PC-9 (cell line): ENCODE measurements around the gene HDDC3. TPM values are rescaled to one million over a fixed set of nuclear protein-coding genes. Genes with fewer than 3 reads are reported as not detected.
A peak's percentile ranks its signal among the peaks of the same experiment; 100 is the strongest.

Experiments used
- BruUV-seq: library from RNA; stranded (reverse); fragments of 400-500 nt; replicated peaks from 2 replicates; lab custom pipeline; 2021; lab: Mats Ljungman, UMichigan
- CTCF ChIA-PET: fragments of 300-600 bp; sonication (Branson Sonifier 250); formaldehyde crosslinking; loops from one replicate; lab custom pipeline; 2022; ENCODE audit warnings: antibody characterized with exemption; lab: Charles Lee
- POLR2A ChIA-PET: fragments of 300-600 bp; sonication (Branson Sonifier 250); formaldehyde crosslinking; loops from one replicate; lab custom pipeline; 2022; ENCODE audit warnings: antibody characterized with exemption; ENCODE audit not compliant: unreplicated experiment; lab: Charles Lee
- DNase-seq, 2 experiments: peaks; one replicate each; pipeline versions ENCODE4 v3.0.0 to v3.0.0-alpha.2; 2015 to 2022; ENCODE audit warnings: mixed read lengths in 1 of 2
- H2AFZ ChIP-seq: fragments of 200-600 bp; sonication (generic); 2 replicates; pipeline ENCODE4 v1.8.1; 2017; ENCODE audit warnings: antibody characterized with exemption
- H3F3A ChIP-seq: fragments of 200-600 bp; sonication (generic); 2 replicates; pipeline ENCODE4 v1.8.1; 2017; ENCODE audit warnings: antibody characterized with exemption, mild to moderate bottlenecking, low read depth; ENCODE audit not compliant: insufficient read depth
- H3K27ac ChIP-seq: fragments of 200-600 bp; sonication (generic); 2 replicates; pipeline ENCODE4 v1.6.1; 2016; ENCODE audit warnings: mixed run types
- H3K27me3 ChIP-seq: fragments of 200-600 bp; sonication (generic); 2 replicates; pipeline ENCODE4 v1.6.1; 2016; ENCODE audit warnings: low read depth, mixed run types; ENCODE audit not compliant: insufficient read depth
- H3K36me3 ChIP-seq: fragments of 200-600 bp; sonication (generic); 2 replicates; pipeline ENCODE4 v1.6.1; 2016; ENCODE audit warnings: low read depth, mixed run types
- H3K4me1 ChIP-seq: fragments of 200-600 bp; sonication (generic); replicated peaks from 2 replicates; pipeline ENCODE4 v1.6.1; 2016; ENCODE audit warnings: mixed run types; ENCODE audit not compliant: insufficient read depth
- H3K4me2 ChIP-seq: fragments of 200-600 bp; sonication (generic); 2 replicates; pipeline ENCODE4 v1.6.1; 2017; ENCODE audit warnings: mixed run types
- H3K4me3 ChIP-seq: fragments of 200-600 bp; sonication (generic); 2 replicates; pipeline ENCODE4 v1.6.1; 2016; ENCODE audit warnings: mixed run types
- H3K79me2 ChIP-seq: fragments of 200-600 bp; sonication (generic); 2 replicates; pipeline ENCODE4 v1.6.1; 2017; ENCODE audit warnings: low read depth, mixed run types
- H3K9me2 ChIP-seq: fragments of 200-600 bp; sonication (generic); 2 replicates; pipeline ENCODE4 v1.8.1; 2017; ENCODE audit warnings: mild to moderate bottlenecking; ENCODE audit not compliant: insufficient read depth
- H3K9me3 ChIP-seq: fragments of 200-600 bp; sonication (generic); 2 replicates; pipeline ENCODE4 v1.8.1; 2016; ENCODE audit warnings: low read depth; ENCODE audit not compliant: insufficient read depth
- H4K20me1 ChIP-seq: fragments of 200-600 bp; sonication (generic); 2 replicates; pipeline ENCODE4 v1.8.1; 2017; ENCODE audit not compliant: insufficient read depth
- EZH2 ChIP-seq: fragments of 200-600 bp; sonication (generic); IDR thresholded peaks from 2 replicates; pipeline ENCODE4 v1.8.0; 2017; ENCODE audit warnings: antibody characterized with exemption, low read depth
- intact Hi-C: fragments of 100-400 bp; cut with micrococcal nuclease; formaldehyde crosslinking; loops from one replicate; pipeline ENCODE4 v1.10.0; 2022; ENCODE audit not compliant: unreplicated experiment
- total RNA-seq: library from RNA; stranded (reverse); gene quantifications from 2 replicates; pipeline ENCODE4 v1.2.3, GENCODE V29; 2021
- TF ChIP-seq, protein P1 (sequence below): fragments of 200-600 bp; sonication (generic); conservative IDR thresholded peaks from 2 replicates; pipeline ENCODE4 v1.6.1; 2017; ENCODE audit warnings: mixed run types, antibody characterized with exemption, mild to moderate bottlenecking, moderate library complexity

Gene HDDC3
- total RNA-seq, 1 experiment from 2014 or later, result 18.1 TPM

DNA sequence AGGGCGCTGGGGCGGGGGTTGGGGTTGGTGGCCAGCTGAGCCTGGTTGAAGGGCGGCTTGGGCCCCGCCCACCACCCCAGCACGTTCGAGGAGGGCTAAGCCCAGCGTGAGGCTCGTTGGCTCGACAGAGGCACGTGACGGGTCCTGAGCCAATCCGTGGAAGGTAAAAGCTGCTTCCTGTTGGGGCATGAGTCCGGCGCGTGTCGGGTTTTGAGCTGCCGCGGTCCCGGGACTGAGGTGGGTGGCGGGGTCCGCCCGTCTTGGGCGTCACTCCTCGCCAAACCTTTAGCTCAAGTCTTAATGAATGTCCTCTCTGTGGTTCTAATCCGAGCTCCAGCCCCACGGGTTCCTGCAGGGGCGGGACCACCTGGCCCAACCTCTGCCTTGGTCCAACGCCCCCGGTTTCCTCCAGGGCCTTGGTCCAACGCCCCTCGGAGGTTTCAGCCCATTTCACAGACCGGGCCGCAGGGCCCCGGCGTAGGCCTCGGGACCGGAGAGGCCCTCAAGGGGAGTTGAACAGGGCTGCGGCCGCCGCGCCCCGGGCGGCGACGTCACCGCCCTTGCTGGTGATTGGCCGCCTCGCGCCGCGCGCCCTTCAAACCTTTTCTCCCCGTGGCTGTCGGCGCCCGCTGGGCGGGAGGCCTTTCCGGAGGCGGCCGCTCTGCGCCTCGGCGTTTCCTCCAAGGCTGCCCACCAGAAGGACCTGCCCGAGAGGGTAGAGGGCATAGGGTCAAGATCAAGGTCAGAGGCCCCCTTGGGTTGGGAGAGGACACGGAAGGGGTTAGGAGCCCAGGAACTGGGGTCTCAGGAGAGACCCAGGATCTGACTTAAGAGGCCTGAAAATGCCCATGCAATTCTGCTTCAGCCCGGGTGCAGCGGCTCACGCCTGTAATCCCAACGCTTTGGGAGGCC, 22.6 kb upstream of the HDDC3 start, which contains the start of gene RCCD1:
TSS of gene RCCD1 (plus strand) at position 173 of the 912 bp plus-strand sequence. CDS start 1,851 bp downstream, outside the sequence.
- intact Hi-C loops, result loop anchor here (5.0 kb wide), 2 partner anchors 77 to 317 kb away; no protein-coding TSS in a partner anchor
- TF ChIP-seq, protein P1, sequence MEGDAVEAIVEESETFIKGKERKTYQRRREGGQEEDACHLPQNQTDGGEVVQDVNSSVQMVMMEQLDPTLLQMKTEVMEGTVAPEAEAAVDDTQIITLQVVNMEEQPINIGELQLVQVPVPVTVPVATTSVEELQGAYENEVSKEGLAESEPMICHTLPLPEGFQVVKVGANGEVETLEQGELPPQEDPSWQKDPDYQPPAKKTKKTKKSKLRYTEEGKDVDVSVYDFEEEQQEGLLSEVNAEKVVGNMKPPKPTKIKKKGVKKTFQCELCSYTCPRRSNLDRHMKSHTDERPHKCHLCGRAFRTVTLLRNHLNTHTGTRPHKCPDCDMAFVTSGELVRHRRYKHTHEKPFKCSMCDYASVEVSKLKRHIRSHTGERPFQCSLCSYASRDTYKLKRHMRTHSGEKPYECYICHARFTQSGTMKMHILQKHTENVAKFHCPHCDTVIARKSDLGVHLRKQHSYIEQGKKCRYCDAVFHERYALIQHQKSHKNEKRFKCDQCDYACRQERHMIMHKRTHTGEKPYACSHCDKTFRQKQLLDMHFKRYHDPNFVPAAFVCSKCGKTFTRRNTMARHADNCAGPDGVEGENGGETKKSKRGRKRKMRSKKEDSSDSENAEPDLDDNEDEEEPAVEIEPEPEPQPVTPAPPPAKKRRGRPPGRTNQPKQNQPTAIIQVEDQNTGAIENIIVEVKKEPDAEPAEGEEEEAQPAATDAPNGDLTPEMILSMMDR, result no peak
- TF ChIP-seq EZH2, result no peak
- CTCF ChIA-PET, result interaction anchor here (0.7 kb wide), 1 partner anchor 78 kb away, joined by 4 read pairs; no protein-coding TSS in a partner anchor
- H3K27me3 ChIP-seq, result no peaks in the 10 kb centered on the region
- H3K36me3 ChIP-seq, result no peaks in the 10 kb centered on the region
- no peaks in the 10 kb centered on the region for H3K9me3 ChIP-seq
- H3K4me1 ChIP-seq, result peaks cover 10% of the 10 kb centered on the region
- H3K27ac ChIP-seq, result peak within 1 kb of the TSS; percentile 88
- TSS peak; percentile 58 for BruUV-seq
- H3K4me3 ChIP-seq, result peak within 1 kb of the TSS; percentile 98
- peak within 1 kb of the TSS; percentile 100 for H2AFZ ChIP-seq
- no peaks in the 10 kb centered on the region for H3K9me2 ChIP-seq
- peak within 1 kb of the TSS; percentile 83 for H3K4me2 ChIP-seq
- H3K79me2 ChIP-seq, result peaks cover 25% of the 10 kb centered on the region
- POLR2A ChIA-PET, result interaction anchor here (0.6 to 1.2 kb wide), 4 partner anchors 19 to 67 kb away, joined by 4 to 9 read pairs (median 6); partner anchors contain the start of gene UNC45A
- peak; percentile 90 to 92 for DNase-seq
- H3F3A ChIP-seq, result peaks cover 18% of the 10 kb centered on the region
- H4K20me1 ChIP-seq, result no peaks in the 10 kb centered on the region; the same call in 1 of the 2 replicates

DNA sequence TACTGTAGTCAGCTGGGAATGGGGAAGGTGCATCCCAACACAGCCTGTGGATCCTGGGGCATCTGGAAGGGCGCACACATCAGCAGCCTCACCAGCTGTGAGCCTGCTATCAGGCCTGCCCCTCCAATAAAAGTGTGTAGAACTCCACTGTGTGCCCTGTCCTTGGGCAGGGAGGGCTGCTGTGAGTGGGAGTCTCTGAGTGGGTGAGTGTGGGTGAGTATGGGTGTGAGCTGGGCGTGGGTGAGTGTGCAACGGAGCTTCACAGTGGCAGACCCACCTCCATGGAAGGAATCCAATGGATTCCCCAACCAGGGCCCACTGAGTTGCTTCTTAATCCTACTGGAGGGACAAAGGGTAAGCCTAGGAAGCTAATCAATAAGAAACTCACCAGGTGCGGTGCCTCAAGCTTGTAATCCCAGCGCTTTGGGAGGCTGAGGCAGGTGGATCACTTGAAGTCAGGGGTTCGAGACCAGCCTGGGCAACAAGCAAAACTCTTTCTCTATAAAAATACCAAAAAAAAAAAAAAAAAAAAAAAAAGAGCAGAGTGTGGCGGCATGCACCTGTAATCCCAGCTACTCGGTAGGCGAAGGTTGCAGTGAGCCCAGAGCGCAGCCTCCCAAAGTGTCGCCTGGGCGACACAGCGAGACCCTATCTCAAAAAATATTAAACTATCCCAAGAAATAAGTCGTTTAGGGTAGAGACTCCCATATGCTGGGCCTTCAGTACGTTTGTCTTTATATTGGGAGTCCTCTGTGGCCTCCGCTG, 21.8 kb upstream of the HDDC3 start:
- no peaks in the 10 kb centered on the region; the same call in 1 of the 2 replicates for H3K36me3 ChIP-seq
- H3K4me2 ChIP-seq, result peak overlapping the region; percentile 83
- peaks cover 18% of the 10 kb centered on the region for H3F3A ChIP-seq
- BruUV-seq, result no TSS peak
- H3K9me3 ChIP-seq, result no peaks in the 10 kb centered on the region
- peaks cover 16% of the 10 kb centered on the region for H3K4me1 ChIP-seq
- ChIA-PET CTCF (no interaction called here), POLR2A (interaction anchor here (0.7 to 1.2 kb wide), 2 partner anchors 18 to 19 kb away, joined by 4 to 9 read pairs; partner anchors contain the start of gene UNC45A)
- peaks cover 25% of the 10 kb centered on the region for H3K79me2 ChIP-seq
- no peak overlapping the region for H3K27ac ChIP-seq
- no peak for DNase-seq
- no peaks in the 10 kb centered on the region; the same call in 1 of the 2 replicates for H4K20me1 ChIP-seq
- intact Hi-C loops, result no loop called here
- TF ChIP-seq, protein P1, result no peak
- TF ChIP-seq EZH2, result no peak
- H2AFZ ChIP-seq, result peak overlapping the region; percentile 100; the same call in 1 of the 2 replicates
- no peaks in the 10 kb centered on the region for H3K9me2 ChIP-seq
- H3K4me3 ChIP-seq, result peak overlapping the region; percentile 98
- no peaks in the 10 kb centered on the region for H3K27me3 ChIP-seq
